Measurements from ENCODE around the gene MARCKS.

MARCKS gene

DNA sequence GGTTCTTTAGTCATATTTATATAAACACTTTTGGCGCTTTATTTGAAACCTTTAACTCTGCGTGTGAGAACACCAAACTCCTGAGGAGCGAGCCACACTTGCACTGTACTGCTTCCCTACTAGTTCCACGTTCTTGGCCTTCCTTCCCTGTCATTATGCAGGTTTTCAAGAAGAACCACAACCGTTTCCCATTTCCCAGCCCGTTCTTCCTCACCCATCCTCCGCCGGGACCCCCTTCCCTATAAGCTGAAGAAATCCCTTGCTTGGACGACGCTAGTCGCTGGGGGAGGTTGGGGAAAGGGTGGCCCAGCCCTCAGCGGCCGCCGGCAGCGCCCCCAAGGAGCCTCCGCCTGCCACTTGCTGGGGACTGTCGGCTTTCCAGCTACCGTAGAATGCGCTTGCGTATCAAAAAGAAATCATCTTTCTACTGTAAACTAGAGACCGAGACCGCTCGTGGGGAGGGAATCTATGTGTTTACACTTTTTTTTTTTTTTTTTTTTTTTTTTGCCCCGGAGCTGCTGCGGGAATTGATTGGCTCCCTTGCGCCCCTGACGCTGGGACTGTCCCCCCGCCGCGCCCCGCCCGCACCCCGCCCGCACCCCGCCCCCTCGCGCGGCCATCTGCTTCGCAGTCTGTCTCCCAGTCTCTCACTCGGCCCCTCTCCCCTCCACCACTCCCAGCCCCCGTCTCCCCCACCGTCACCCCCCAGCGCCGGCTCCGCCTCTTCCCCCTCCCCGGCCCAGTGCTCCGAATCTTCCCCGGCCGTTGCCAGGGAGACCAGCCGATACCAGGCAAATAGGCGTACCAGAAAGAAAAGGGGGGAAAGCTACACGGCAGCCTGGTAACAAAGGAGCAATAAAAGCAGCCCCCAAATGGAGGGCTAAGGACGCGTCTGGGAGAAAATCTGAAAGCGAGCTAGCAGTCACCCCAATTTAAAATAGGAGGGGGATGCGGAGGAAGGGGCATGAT, 2.3 kb upstream of the MARCKS start:
- no peak for DNase-seq

DNA sequence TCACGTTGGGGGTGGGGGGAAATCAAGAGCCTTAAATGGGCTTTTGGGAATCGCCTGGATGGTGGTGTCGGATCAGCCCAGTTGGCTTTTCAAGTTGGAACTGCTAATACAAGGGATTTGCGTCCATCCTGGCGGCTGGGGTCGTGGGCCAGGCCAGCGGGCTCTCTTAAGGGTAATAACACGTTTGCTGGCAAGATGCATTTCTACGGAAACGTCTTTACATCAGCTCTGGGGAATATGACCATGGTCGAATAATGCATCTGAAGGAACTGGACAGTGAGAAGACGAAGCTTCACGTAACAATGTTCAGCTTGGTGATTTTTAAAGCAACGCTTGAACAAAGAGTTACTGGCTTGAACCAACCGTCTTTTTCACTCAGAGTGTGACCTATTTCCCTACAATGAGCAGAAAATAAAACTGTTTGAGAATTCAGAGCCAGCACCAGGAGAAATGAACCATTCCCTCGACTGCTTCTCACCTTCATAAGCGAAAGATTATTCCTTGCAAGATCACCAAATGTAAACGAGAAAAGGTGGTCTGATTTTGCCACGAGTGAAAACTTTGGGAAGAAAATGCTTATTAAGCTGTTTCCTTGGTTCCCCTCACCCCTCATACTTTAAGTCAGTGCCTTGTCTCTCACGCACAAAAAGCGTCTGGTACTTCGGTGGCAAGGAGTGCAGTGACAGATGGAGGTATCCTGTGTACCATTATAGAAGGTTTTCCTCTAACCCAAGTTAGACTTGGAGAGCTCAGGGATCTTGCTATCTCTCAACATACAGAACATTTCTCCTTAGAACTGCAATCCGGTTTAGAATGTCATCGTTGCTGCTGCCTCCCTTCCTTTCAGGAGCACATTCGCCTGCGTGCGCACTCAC, 1.4 kb upstream of the MARCKS start:
- DNase-seq: no peak

DNA sequence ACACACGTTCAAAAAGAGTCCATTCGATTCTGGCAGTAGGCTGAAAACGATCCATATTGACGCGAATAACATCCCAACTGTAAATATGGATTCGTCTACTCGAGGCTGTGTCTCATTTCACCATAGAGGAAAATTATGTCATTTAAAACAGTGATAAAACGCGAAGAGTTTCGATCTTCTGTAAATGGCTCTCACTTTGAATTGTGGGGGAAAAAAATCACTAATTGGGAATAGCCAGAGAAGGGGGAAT, 845 bp upstream of the MARCKS start:
- DNase-seq: no peak

DNA sequence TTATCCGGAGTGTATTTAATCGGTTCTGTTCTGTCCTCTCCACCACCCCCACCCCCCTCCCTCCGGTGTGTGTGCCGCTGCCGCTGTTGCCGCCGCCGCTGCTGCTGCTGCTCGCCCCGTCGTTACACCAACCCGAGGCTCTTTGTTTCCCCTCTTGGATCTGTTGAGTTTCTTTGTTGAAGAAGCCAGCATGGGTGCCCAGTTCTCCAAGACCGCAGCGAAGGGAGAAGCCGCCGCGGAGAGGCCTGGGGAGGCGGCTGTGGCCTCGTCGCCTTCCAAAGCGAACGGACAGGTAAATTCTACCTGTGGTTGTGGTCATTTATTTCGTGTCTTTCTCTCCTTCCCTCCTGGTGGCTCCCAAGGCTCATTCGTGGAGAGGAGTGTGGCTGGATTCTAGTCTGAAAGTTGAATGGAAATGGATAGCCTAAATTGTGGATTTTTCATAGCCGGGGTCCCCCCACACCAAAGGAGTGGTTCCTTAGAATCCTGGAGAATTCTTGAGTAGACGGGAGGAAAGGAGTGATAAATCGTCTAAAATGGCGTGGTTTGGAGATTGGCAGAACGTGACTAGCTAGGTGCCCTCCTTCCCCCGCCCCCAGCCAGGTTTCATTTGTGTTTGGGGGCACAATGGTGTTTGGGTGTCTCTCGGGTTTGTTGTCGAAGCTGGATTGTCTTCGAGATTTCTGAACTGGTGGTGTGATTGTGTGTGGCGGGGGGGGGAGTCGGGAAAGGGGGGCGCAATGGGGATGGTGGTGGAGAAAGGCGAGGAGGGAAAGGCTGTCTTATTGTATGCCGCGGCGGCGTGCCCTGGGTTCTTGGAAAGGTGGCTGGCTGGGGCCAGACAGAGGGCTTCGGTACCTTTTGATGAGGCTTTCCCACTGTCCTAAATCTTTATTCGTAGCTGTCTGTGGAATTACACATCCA, 673 bp downstream of the MARCKS start:
- no peak for DNase-seq

DNA sequence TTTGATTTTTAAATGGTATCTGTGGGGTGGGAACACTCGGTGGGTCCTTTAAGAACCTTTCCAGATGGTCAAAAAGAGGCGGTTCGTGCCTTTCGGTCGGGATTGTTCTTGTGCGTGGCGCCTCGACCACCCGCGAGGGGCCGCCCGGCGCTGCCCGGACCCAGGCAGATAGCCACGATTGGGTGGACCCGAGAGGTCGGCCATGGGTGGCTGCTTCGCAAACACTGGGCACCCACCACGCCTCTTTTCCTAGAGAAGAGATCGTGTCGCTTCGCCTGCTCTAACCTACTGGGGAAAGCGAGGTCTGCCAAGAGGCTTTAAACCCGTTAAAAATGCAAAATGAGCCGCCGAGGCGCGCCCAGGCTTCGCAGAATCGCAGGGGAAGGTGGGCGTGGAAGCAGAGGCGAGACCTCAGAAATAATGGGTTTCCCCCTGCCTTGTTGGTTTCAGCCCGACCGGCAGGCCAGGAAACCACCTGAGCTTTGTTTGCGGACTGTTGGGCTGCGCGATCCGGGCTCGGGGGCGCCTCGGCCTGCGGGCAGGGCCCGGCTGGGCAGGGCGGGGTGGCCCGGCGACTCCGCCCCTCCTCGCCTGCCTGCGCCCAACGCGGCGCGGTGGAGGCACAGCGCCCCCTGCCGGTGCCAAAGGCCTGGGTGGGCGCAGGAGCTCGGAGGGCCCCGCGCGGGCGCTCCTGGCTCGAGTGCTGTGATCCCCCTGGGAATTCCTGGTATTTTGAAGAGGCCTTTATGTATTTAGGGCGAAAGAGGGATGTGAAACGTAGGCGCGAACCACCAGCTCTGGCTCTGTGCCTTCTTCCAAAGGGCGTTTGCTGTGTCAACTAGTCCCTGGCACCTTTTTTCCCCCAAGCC, 1.6 kb downstream of the MARCKS start:
- DNase-seq: peak; percentile 69

DNA sequence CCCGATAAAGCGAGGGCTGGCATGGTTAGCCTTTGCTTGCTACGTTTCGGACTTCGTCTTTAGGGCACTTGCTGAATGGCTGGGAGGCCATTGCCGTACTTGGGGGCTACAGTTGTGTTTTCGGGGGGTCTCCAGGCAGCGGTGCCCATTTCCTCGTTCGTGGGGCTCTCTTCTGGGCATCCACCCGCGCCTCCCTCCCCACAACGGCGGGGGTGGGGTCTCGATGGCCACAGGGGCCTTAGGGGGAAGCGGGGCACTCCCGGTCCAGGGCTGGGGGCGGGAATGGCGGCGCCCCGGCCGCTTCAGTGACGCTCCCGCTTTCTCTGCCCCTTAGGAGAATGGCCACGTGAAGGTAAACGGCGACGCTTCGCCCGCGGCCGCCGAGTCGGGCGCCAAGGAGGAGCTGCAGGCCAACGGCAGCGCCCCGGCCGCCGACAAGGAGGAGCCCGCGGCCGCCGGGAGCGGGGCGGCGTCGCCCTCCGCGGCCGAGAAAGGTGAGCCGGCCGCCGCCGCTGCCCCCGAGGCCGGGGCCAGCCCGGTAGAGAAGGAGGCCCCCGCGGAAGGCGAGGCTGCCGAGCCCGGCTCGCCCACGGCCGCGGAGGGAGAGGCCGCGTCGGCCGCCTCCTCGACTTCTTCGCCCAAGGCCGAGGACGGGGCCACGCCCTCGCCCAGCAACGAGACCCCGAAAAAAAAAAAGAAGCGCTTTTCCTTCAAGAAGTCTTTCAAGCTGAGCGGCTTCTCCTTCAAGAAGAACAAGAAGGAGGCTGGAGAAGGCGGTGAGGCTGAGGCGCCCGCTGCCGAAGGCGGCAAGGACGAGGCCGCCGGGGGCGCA, 2.4 kb downstream of the MARCKS start:
- DNase-seq: no peak

DNA sequence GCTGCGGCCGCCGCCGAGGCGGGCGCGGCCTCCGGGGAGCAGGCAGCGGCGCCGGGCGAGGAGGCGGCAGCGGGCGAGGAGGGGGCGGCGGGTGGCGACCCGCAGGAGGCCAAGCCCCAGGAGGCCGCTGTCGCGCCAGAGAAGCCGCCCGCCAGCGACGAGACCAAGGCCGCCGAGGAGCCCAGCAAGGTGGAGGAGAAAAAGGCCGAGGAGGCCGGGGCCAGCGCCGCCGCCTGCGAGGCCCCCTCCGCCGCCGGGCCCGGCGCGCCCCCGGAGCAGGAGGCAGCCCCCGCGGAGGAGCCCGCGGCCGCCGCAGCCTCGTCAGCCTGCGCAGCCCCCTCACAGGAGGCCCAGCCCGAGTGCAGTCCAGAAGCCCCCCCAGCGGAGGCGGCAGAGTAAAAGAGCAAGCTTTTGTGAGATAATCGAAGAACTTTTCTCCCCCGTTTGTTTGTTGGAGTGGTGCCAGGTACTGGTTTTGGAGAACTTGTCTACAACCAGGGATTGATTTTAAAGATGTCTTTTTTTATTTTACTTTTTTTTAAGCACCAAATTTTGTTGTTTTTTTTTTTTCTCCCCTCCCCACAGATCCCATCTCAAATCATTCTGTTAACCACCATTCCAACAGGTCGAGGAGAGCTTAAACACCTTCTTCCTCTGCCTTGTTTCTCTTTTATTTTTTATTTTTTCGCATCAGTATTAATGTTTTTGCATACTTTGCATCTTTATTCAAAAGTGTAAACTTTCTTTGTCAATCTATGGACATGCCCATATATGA, 3.2 kb downstream of the MARCKS start:
- DNase-seq: no peak

DNA sequence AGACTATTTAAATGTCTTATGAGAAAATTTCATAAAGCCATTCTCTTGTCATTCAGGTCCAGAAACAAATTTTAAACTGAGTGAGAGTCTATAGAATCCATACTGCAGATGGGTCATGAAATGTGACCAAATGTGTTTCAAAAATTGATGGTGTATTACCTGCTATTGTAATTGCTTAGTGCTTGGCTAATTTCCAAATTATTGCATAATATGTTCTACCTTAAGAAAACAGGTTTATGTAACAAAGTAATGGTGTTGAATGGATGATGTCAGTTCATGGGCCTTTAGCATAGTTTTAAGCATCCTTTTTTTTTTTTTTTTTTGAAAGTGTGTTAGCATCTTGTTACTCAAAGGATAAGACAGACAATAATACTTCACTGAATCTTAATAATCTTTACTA, 5.0 kb downstream of the MARCKS start:
- DNase-seq: no peak

DNA sequence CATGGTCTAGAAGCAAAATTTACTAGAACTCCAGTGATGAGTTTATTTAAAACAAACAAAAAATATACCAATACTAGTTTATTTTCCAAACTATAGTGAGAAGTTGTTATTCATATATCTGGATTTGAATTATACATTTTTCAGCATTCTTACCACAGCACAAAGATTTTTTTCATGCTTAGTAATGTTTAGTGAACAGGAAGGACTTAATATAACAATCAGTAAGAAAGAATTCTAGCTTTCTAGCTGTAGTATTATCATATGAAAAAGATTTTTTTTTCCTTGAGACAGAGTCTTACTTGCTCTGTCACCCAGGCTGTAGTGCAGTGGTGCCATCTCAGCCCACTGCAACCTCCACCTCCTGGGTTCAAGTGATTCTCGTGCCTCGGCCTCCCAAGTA, 13.8 kb downstream of the MARCKS start:
- no peak for DNase-seq

DNA sequence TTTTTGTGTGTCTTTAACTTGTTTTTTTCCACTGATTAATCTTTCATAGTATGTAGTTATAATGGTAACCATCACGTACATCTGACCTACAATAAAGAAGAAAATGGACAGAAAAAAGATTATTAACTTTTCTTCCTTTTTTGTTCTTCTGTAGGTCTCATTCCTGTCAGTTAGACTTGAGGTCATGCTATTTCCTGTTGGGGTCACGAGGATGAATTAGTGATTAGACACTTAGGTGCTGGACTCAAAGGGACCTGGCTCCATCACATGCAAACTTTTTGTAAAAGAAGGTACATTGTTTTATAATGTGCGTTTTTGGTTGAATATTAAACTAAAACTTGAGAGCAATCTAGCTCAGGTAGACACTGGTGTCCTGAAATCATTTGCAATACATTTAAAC, 14.8 kb downstream of the MARCKS start:
- DNase-seq: no peak

DNA sequence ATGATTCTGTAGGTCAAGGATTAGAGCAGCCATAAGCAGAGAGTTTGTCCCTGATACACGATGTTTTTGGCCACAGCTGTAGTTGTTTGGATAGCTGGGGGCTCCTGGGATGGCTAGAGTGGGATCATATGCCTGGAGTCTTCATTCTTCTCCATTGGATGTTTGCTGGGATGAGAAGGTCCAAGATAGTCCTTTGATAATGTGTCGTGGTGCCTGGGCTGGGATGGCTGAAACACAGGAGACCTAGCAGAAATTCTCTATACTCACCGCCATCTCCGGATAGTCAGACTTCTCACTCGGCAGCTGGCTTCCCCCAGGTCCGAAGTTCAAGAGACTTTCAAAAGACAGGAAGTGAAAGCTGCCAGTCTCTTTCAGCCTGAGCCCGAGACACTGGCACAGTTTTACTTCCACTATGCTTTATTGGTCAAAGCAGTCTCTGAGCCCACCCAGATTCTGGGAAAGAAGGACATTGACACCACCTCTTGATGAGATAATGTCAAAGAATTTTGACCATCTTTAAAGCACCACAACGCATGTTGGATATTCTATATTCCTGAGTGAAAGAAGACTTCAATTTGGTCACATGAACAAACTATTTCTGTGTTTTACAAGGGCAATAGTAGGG, 16.0 kb downstream of the MARCKS start:
- DNase-seq: no peak

DNA sequence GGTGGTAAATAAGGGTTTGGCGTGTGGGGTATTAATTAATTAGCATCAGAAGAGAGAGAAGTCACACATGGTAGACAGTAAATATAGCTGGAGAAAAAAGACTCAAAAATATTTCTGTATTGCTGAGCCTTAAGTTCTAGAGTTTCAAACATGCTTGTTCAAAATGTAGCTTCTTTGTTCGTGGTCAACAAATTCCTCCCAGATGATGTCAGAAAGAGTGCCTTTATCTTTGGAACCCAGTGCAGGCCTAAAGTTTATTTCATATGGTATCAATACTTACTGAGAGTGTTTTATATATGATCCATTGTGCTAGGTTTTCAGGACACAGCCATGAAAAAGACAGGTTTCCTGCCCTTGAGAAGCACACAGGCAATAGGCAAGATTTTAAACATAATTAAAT, 18.3 kb downstream of the MARCKS start:
- DNase-seq: no peak

DNA sequence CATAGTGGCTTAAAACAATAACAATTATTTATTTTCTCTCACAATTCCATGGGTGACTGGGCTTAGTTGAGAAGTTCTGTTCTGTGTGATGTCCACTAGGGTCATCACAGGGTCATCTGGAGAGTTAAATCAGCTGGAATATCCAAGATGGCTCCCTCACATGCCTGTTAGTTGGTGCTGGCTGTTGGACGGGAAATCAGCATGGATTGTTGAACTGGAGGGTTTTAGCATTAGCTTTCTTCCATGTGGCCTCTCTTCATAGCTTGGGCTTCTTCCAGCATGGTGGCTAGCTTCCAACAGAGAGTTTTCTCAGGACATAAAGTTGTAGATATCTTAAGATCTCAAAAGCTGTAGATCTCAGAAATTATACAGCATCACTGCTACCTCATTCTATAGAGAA, 19.6 kb downstream of the MARCKS start:
- no peak for DNase-seq

DNA sequence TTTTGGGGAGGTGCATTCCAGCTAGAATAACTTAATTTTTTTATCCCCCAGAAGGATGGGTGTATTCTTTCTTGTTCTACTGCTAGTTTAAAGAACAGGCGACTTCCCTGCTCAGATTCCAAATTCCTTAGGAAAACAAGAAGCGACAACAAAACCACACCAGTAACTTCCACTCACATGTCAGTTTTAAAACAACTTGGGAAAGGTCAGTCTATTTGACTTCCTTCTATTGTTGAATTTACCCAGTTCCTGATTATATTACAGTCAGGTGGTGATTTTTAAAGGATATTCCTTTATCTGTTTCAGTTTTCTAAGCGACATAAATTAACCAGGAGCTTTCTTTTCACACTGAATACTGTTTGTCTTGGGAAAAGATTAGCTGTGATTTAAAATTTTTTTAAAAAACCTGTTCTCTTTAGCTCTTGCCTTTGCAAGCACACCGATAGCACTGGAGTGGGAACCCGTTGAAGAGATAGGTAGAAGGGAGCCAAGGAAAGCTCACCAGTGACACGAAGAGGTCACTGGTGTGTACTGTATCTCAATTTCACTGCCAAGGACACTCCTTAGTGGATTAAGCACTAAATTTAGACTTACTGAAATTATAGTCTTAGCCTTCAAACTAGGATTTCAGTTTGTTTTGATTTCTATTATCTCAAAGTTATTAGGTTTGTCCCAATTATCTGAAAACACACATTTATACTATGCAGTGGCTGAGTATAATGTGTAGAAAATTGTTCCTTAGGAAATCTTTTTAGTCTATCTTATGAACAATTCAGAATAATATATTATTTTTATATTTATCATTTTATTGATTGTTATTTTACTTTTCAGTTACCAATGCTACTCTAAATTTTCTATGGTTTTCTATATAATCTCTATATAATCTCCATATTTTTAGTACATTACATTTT, 22.3 kb downstream of the MARCKS start:
- peak; percentile 12 for DNase-seq

DNA sequence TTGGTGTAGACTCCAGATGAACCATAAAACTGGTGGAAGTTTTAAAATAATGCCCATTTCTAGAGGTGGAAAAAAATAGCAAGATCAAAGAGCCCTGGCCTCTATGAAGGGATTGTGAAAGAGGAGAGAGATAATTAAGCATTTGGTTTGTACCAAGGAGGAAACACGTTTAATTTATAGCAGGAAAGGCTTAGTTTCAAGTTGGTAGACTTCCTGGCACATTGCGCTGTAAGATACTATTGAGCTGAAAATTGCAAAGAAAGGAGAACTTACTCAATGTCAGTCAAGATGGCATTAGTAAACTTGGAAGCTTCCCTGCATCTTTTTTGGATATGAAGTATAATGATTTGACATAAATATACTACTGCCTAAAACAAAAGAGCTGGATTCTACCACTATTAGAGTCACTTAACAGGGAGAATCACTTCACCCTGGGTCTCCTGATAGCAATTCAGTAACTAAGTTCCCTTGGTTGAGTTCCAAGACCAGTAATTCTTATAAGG, 24.4 kb downstream of the MARCKS start:
- no peak for DNase-seq

DNA sequence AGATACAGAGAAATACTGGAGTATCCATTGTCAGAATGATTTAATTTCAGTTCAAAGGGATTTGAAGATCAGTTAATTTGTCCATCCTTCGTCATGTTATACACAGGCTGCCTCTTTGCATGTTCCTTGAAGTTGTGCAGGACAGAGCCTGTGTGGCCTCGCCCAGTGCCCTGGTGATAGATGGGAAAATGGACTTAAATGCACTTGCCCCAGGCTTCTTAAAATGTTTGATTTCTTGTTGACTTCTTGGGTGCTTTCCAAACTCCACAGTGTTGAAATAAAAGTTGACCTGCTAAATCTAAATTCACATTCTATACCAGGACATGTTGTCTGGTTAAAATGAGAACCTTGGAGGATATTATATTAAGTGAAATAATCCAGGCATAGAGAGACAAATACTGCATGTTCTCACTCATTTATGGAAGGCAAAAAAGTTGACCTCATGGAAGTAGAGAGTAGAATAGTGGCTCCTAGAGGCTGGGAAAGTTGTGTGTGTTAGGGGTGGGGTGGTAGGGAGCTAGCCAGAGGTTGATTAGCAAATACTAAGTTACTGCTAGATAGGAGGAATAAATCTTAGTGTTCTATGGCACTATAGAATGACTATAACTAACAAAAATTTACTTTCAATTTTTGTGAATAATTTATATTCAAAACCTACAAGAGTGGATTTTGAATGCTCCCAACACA, 25.3 kb downstream of the MARCKS start:
- no peak for DNase-seq

DNA sequence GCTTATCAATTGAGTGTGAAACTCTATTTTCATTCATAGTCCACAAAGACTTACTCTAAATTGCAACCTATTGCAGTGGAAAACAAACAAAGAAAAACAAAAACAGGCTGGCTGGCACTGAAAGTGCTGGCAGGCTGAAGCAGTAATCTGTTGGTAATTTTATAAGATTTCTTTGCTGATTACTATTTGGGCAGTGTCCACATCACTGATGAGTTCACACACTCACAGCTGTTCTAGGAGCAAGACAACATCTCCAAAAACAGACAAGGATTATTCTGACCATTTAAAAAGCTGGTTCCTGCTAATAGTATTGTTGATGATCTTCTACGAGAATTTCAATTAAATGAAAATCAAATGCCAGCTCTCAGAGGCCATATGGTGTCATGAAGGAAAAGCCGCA, 26.9 kb downstream of the MARCKS start:
- DNase-seq: no peak

DNA sequence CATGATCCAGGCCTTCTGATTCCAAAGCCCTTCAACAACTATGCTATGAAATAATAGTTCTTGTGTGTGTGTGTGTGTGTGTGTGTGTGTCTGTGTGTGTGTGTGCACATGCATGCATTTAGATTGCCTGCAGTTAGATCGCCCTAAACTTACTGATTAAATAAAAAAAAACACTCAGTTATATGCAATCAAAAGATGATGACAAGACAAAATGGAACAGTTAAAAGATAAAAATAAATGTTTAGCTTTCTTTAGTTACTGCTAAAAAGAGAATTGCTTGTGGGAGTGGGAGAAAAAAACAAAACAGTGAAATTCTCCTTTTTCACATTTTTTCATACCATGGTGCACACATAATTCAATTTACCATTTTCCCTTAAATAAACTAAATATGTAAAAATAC, 29.4 kb downstream of the MARCKS start:
- DNase-seq: no peak
